WTC11 (cell line): ENCODE measurements around the gene TMEM145. TPM values are rescaled to one million over a fixed set of nuclear protein-coding genes. Genes with fewer than 3 reads are reported as not detected.

Experiments used
- ATAC-seq: fragments of 200-7000 bp; cut with Tn5 transposase; 2 replicates; pipeline ENCODE4 v1.10.0; 2021; ENCODE audit warnings: mild to moderate bottlenecking, moderate library complexity
- Bru-seq: library from RNA; stranded (reverse); fragments of 400-500 nt; gene quantifications from one replicate; lab custom pipeline; 2021; lab: Mats Ljungman, UMichigan
- CTCF ChIA-PET: fragments of 300-600 bp; sonication (Branson Sonifier 250); formaldehyde crosslinking; loops from one replicate; lab custom pipeline; 2021; ENCODE audit warnings: antibody characterized with exemption; lab: Charles Lee
- POLR2A ChIA-PET: fragments of 350-600 bp; sonication (Branson Sonifier 250); formaldehyde crosslinking; loops from one replicate; lab custom pipeline; 2021; ENCODE audit warnings: antibody characterized with exemption; lab: Charles Lee
- DNase-seq: peaks from one replicate; pipeline ENCODE4 v3.0.0; 2021; ENCODE audit warnings: low spot score
- H3K27ac Mint-ChIP-seq: 2 replicates; pipeline ENCODE4 v1.8.0; 2021; ENCODE audit warnings: mixed read lengths
- H3K27me3 Mint-ChIP-seq: 2 replicates; pipeline ENCODE4 v1.8.0; 2021; ENCODE audit warnings: low read depth, mild to moderate bottlenecking, moderate library complexity, mixed read lengths
- H3K36me3 Mint-ChIP-seq: 2 replicates; pipeline ENCODE4 v1.8.0; 2021; ENCODE audit warnings: mixed read lengths
- H3K4me1 Mint-ChIP-seq: 2 replicates; pipeline ENCODE4 v1.8.0; 2022; ENCODE audit warnings: mixed read lengths
- H3K4me3 Mint-ChIP-seq: 2 replicates; pipeline ENCODE4 v1.8.0; 2021; ENCODE audit warnings: mild to moderate bottlenecking, moderate library complexity, mixed read lengths
- H3K9me3 Mint-ChIP-seq: 2 replicates; pipeline ENCODE4 v1.8.0; 2021; ENCODE audit warnings: mixed read lengths
- ATF1 ChIP-seq: sonication (generic); formaldehyde crosslinking; IDR thresholded peaks from 2 replicates; pipeline ENCODE4 v1.8.1; 2023; ENCODE audit warnings: mild to moderate bottlenecking, moderate library complexity, missing genetic modification reagents
- CBFB ChIP-seq: sonication (generic); formaldehyde crosslinking; IDR thresholded peaks from 2 replicates; pipeline ENCODE4 v1.8.1; 2022; ENCODE audit warnings: mild to moderate bottlenecking, low read depth, missing genetic modification reagents
- EMX1 ChIP-seq: fragments of 250-450 bp; sonication (Bioruptor Pico); IDR thresholded peaks from 2 replicates; pipeline ENCODE4 v1.8.0; 2021; ENCODE audit warnings: mild to moderate bottlenecking
- ERG ChIP-seq: fragments of 250-450 bp; sonication (Bioruptor Pico); IDR thresholded peaks from 2 replicates; pipeline ENCODE4 v1.8.0; 2021; ENCODE audit warnings: mild to moderate bottlenecking
- FOXJ3 ChIP-seq: sonication (generic); formaldehyde crosslinking; IDR thresholded peaks from 2 replicates; pipeline ENCODE4 v1.9.0; 2021; ENCODE audit warnings: missing genetic modification reagents, mild to moderate bottlenecking, borderline replicate concordance
- GABPB1 ChIP-seq: sonication (generic); formaldehyde crosslinking; IDR thresholded peaks from 2 replicates; pipeline ENCODE4 v1.8.1; 2023; ENCODE audit warnings: mild to moderate bottlenecking, missing genetic modification reagents
- GTF2I ChIP-seq: fragments of 250-450 bp; sonication (Bioruptor Pico); conservative IDR thresholded peaks from 2 replicates; pipeline ENCODE4 v1.4.0; 2021; ENCODE audit warnings: mild to moderate bottlenecking
- HMGA2 ChIP-seq: fragments of 250-450 bp; sonication (Bioruptor Pico); IDR thresholded peaks from 2 replicates; pipeline ENCODE4 v1.4.0; 2021; ENCODE audit warnings: mild to moderate bottlenecking, moderate library complexity
- JAZF1 ChIP-seq: fragments of 250-450 bp; sonication (Bioruptor Pico); IDR thresholded peaks from 2 replicates; pipeline ENCODE4 v1.9.0; 2021; ENCODE audit warnings: moderate library complexity, mild to moderate bottlenecking, inconsistent platforms
- JUN ChIP-seq: sonication (generic); formaldehyde crosslinking; IDR thresholded peaks from 2 replicates; pipeline ENCODE4 v1.8.0; 2023; ENCODE audit warnings: mild to moderate bottlenecking, missing genetic modification reagents
- KAT7 ChIP-seq: sonication (generic); formaldehyde crosslinking; IDR thresholded peaks from 2 replicates; pipeline ENCODE4 v1.8.1; 2023; ENCODE audit warnings: missing genetic modification reagents, mild to moderate bottlenecking, borderline replicate concordance
- NFE2L1 ChIP-seq: sonication (generic); formaldehyde crosslinking; IDR thresholded peaks from 2 replicates; pipeline ENCODE4 v1.8.1; 2023; ENCODE audit warnings: missing genetic modification reagents
- NR3C1 ChIP-seq: sonication (generic); formaldehyde crosslinking; conservative IDR thresholded peaks from 2 replicates; pipeline ENCODE4 v1.8.1; 2023; ENCODE audit warnings: low read depth, mild to moderate bottlenecking, missing genetic modification reagents
- RORB ChIP-seq: fragments of 250-450 bp; sonication (Bioruptor Pico); IDR thresholded peaks from 2 replicates; pipeline ENCODE4 v1.9.0; 2021; ENCODE audit warnings: mild to moderate bottlenecking
- USF2 ChIP-seq: sonication (generic); formaldehyde crosslinking; IDR thresholded peaks from 2 replicates; pipeline ENCODE4 v1.8.1; 2023; ENCODE audit warnings: mild to moderate bottlenecking, missing genetic modification reagents, moderate library complexity
- ZNF121 ChIP-seq: sonication (generic); formaldehyde crosslinking; IDR thresholded peaks from 2 replicates; pipeline ENCODE4 v1.8.0; 2023; ENCODE audit warnings: missing genetic modification reagents
- ZNF396 ChIP-seq: fragments of 250-450 bp; sonication (Bioruptor Pico); IDR thresholded peaks from 2 replicates; pipeline ENCODE4 v1.8.0; 2021; ENCODE audit warnings: mild to moderate bottlenecking, moderate library complexity, borderline replicate concordance
- ZSCAN18 ChIP-seq: fragments of 250-450 bp; sonication (Bioruptor Pico); IDR thresholded peaks from 2 replicates; pipeline ENCODE4 v2.1.2; 2022; ENCODE audit warnings: mild to moderate bottlenecking, moderate library complexity
- long read RNA-seq, 3 experiments: library from RNA in 1 of 3; library from capped mRNA in 1 of 3; library from polyadenylated mRNA in 1 of 3; unstranded in 2 of 3; stranded (forward) in 1 of 3; transcript quantifications; one replicate each; pipeline ENCODE4 v2.0.0, GENCODE V29; 2021
- total RNA-seq: library from RNA; stranded (reverse); gene quantifications from 3 replicates; pipeline ENCODE4 v1.2.3, GENCODE V29; 2021
- TF ChIP-seq, protein P1 (sequence below): fragments of 250-450 bp; sonication (Bioruptor Pico); conservative IDR thresholded peaks from 2 replicates; pipeline ENCODE4 v1.9.0; 2021; ENCODE audit warnings: mild to moderate bottlenecking
- TF ChIP-seq, protein P2 (sequence below): sonication (generic); formaldehyde crosslinking; IDR thresholded peaks from 2 replicates; pipeline ENCODE4 v1.8.0; 2022; ENCODE audit warnings: mild to moderate bottlenecking, missing genetic modification reagents
- TF ChIP-seq, protein P3 (sequence below): sonication (generic); formaldehyde crosslinking; IDR thresholded peaks from 2 replicates; pipeline ENCODE4 v1.8.0; 2023; ENCODE audit warnings: missing genetic modification reagents
- TF ChIP-seq, protein P4 (sequence below): fragments of 200-600 bp; IDR thresholded peaks from 2 replicates; pipeline ENCODE4 v1.8.0; 2022; ENCODE audit warnings: antibody characterized with exemption
- TF ChIP-seq, protein P5 (sequence below): fragments of 250-450 bp; sonication (Bioruptor Pico); IDR thresholded peaks from 2 replicates; pipeline ENCODE4 v1.9.0; 2021; ENCODE audit warnings: mild to moderate bottlenecking

TMEM145 gene
- total RNA-seq (6.9 to 7.1 TPM (median 7.0 TPM) in 3 replicates), Bru-seq, nascent RNA (percentile 24 among the genes with signal in this experiment)
- long read RNA-seq, experiment 1, partial matches to known transcripts: 4 of 15 reads
- long read RNA-seq, experiment 1, other reads (novel, unspliced or antisense): 11 of 15 reads
- long read RNA-seq, experiment 2, partial matches to known transcripts: 8 of 19 reads
- long read RNA-seq, experiment 2, other reads (novel, unspliced or antisense): 11 of 19 reads
- long read RNA-seq, experiment 3: 0 reads

GRCh38 chr19:42313096-42313839, at the start of gene TMEM145:
TSS of gene TMEM145 (plus strand) at chr19:42313309. CDS start at chr19:42313377, 68 bp downstream.
- Mint-ChIP-seq H3K36me3 (no peaks in the 10 kb centered on the region), H3K27ac (no peak within 1 kb of the TSS), H3K27me3 (peaks cover 26% of the 10 kb centered on the region), H3K9me3 (no peaks in the 10 kb centered on the region), H3K4me1 (peaks cover 14% of the 10 kb centered on the region), H3K4me3 (peak within 1 kb of the TSS; percentile 80)
- DNase-seq: peak; percentile 74
- ChIA-PET POLR2A (interaction anchor here (1.1 kb wide), 1 partner anchor 11 kb away, joined by 3 read pairs; the partner anchor contains the start of genes PAFAH1B3 and PRR19), CTCF (interaction anchor here (0.5 to 2.3 kb wide), 9 partner anchors 10 to 199 kb away, joined by 3 to 13 read pairs (median 4); partner anchors contain the start of genes PAFAH1B3 and PRR19)
- ATAC-seq: peak; percentile 73
- TF ChIP-seq HMGA2 (CRISPR knock-in tag) (no peak), GABPB1 (no peak), USF2 (CRISPR knock-in tag) (0 out of 2 replicates have a peak, but pooled peaks have one; percentile 13), ATF1 (CRISPR knock-in tag) (no peak), GTF2I (CRISPR knock-in tag) (no peak), KAT7 (CRISPR knock-in tag) (no peak), JUN (no peak), JAZF1 (CRISPR knock-in tag) (no peak), EMX1 (CRISPR knock-in tag) (no peak), ZNF121 (CRISPR knock-in tag) (no peak), RORB (CRISPR knock-in tag) (no peak), ZSCAN18 (no peak), FOXJ3 (CRISPR knock-in tag) (no peak), ZNF396 (no peak), CBFB (CRISPR knock-in tag) (no peak), ERG (CRISPR knock-in tag) (no peak), NFE2L1 (no peak), NR3C1 (CRISPR knock-in tag) (0 out of 2 replicates have a peak, but pooled peaks have one; percentile 38)
- TF ChIP-seq, protein P1, sequence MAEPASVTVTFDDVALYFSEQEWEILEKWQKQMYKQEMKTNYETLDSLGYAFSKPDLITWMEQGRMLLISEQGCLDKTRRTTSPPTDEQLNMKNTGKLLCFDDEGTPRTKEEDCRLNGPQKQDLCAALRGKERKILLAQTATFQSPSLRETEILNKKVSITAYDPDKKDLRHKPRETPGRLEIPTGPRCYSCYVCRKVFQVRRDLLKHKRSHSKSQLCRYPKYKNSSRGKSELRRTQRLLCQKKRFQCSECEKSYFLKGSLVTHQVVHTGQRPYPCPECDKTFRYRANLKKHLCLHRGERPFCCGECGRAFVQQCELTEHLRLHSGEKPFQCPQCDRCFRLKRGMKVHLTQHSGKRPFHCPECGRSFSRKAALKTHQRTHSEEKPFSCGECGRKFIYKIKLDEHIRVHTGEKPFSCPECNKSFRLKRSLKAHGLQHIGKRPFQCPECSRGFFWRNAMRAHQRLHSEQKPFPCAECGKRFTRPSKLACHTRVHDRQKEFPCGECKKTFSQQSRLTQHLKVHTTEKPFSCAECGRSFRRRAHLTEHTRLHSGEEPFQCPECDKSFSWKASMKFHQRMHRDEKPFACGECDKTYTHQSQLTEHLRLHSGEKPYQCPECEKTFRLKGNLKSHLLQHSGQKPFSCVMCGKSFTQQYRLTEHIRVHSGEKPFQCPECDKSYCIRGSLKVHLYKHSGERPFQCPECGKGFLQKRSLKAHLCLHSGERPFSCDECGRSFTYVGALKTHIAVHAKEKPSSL (CRISPR knock-in tag): no peak
- TF ChIP-seq, protein P2, sequence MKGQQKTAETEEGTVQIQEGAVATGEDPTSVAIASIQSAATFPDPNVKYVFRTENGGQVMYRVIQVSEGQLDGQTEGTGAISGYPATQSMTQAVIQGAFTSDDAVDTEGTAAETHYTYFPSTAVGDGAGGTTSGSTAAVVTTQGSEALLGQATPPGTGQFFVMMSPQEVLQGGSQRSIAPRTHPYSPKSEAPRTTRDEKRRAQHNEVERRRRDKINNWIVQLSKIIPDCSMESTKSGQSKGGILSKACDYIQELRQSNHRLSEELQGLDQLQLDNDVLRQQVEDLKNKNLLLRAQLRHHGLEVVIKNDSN: no peak
- TF ChIP-seq, protein P3, sequence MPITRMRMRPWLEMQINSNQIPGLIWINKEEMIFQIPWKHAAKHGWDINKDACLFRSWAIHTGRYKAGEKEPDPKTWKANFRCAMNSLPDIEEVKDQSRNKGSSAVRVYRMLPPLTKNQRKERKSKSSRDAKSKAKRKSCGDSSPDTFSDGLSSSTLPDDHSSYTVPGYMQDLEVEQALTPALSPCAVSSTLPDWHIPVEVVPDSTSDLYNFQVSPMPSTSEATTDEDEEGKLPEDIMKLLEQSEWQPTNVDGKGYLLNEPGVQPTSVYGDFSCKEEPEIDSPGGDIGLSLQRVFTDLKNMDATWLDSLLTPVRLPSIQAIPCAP: no peak
- TF ChIP-seq, protein P4, sequence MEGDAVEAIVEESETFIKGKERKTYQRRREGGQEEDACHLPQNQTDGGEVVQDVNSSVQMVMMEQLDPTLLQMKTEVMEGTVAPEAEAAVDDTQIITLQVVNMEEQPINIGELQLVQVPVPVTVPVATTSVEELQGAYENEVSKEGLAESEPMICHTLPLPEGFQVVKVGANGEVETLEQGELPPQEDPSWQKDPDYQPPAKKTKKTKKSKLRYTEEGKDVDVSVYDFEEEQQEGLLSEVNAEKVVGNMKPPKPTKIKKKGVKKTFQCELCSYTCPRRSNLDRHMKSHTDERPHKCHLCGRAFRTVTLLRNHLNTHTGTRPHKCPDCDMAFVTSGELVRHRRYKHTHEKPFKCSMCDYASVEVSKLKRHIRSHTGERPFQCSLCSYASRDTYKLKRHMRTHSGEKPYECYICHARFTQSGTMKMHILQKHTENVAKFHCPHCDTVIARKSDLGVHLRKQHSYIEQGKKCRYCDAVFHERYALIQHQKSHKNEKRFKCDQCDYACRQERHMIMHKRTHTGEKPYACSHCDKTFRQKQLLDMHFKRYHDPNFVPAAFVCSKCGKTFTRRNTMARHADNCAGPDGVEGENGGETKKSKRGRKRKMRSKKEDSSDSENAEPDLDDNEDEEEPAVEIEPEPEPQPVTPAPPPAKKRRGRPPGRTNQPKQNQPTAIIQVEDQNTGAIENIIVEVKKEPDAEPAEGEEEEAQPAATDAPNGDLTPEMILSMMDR: no peak
- TF ChIP-seq, protein P5, sequence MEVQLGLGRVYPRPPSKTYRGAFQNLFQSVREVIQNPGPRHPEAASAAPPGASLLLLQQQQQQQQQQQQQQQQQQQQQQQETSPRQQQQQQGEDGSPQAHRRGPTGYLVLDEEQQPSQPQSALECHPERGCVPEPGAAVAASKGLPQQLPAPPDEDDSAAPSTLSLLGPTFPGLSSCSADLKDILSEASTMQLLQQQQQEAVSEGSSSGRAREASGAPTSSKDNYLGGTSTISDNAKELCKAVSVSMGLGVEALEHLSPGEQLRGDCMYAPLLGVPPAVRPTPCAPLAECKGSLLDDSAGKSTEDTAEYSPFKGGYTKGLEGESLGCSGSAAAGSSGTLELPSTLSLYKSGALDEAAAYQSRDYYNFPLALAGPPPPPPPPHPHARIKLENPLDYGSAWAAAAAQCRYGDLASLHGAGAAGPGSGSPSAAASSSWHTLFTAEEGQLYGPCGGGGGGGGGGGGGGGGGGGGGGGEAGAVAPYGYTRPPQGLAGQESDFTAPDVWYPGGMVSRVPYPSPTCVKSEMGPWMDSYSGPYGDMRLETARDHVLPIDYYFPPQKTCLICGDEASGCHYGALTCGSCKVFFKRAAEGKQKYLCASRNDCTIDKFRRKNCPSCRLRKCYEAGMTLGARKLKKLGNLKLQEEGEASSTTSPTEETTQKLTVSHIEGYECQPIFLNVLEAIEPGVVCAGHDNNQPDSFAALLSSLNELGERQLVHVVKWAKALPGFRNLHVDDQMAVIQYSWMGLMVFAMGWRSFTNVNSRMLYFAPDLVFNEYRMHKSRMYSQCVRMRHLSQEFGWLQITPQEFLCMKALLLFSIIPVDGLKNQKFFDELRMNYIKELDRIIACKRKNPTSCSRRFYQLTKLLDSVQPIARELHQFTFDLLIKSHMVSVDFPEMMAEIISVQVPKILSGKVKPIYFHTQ (CRISPR knock-in tag): no peak
